ENCODE data around the gene KREMEN1. TPM values are rescaled to one million over a fixed set of nuclear protein-coding genes. Genes with fewer than 3 reads are reported as not detected.

KREMEN1 gene
- total RNA-seq, 1 donor from 2014 or later, result 10.7 TPM

GRCh38 chr22:29093030-29093429 is 20.2 kb downstream of the KREMEN1 start:
- Histone ChIP-seq H3K27ac (no peak overlapping the region), H3K4me1 (peaks cover 0 to 4% of the 10 kb centered on the region in 2 donors), H3K9me3 (no peaks in the 10 kb centered on the region), H3K27me3 (no peaks in the 10 kb centered on the region), H3K4me3 (no peak overlapping the region), H3K36me3 (peaks cover 0 to 6% of the 10 kb centered on the region in 2 donors)
- intact Hi-C loops (cut with DNase I), result no loop called here
- TF ChIP-seq CTCF (IDR thresholded peaks at IDR 0.05), result no peak
- DNase-seq (ENCODE audit: low spot score in 2 of 2), result no peak

- no peak for DNase-seq (ENCODE audit: low spot score in 2 of 2)
- H3K27ac ChIP-seq, result peak overlapping the region in 1 of 2 donors; percentile 58
- intact Hi-C loops (cut with DNase I), result no loop called here
Observed at GRCh38 chr22:29093501-29094300, 20.9 kb downstream of the KREMEN1 start.

GRCh38 chr22:29095459-29095858 is 22.6 kb downstream of the KREMEN1 start:
- Histone ChIP-seq H3K4me3 (no peak overlapping the region), H3K4me1 (peaks cover 0 to 4% of the 10 kb centered on the region in 2 donors), H3K27ac (no peak overlapping the region), H3K27me3 (no peaks in the 10 kb centered on the region), H3K36me3 (peaks cover 0 to 14% of the 10 kb centered on the region in 2 donors), H3K9me3 (no peaks in the 10 kb centered on the region)
- intact Hi-C loops (cut with DNase I), result no loop called here
- DNase-seq (ENCODE audit: low spot score in 2 of 2), result no peak
- no peak for TF ChIP-seq CTCF (IDR thresholded peaks at IDR 0.05)

More at GRCh38 chr22:29093501-29094300, 20.9 kb downstream of the KREMEN1 start:
- Histone ChIP-seq H3K9me3 (no peaks in the 10 kb centered on the region), H3K36me3 (peaks cover 0 to 6% of the 10 kb centered on the region in 2 donors), H3K4me1 (peaks cover 0 to 4% of the 10 kb centered on the region in 2 donors), H3K27me3 (no peaks in the 10 kb centered on the region), H3K4me3 (no peak overlapping the region)
- no peak for TF ChIP-seq CTCF (IDR thresholded peaks at IDR 0.05)

GRCh38 chr22:29096736-29097669 is 24.2 kb downstream of the KREMEN1 start:
- no peaks in the 10 kb centered on the region for H3K27me3 ChIP-seq
- no peaks in the 10 kb centered on the region for H3K9me3 ChIP-seq
- no peak for TF ChIP-seq CTCF (IDR thresholded peaks at IDR 0.05)
- H3K4me1 ChIP-seq, result peaks cover 0 to 4% of the 10 kb centered on the region in 2 donors
- H3K36me3 ChIP-seq, result peaks cover 0 to 18% of the 10 kb centered on the region in 2 donors
- H3K4me3 ChIP-seq, result no peak overlapping the region
- DNase-seq (ENCODE audit: low spot score in 2 of 2), result no peak
- no peak overlapping the region for H3K27ac ChIP-seq
- intact Hi-C loops (cut with DNase I), result no loop called here

GRCh38 chr22:29098296-29098695 is 25.5 kb downstream of the KREMEN1 start:
- Histone ChIP-seq H3K27ac (no peak overlapping the region), H3K9me3 (no peaks in the 10 kb centered on the region), H3K4me1 (peaks cover 0 to 4% of the 10 kb centered on the region in 2 donors), H3K36me3 (peaks cover 0 to 18% of the 10 kb centered on the region in 2 donors), H3K27me3 (no peaks in the 10 kb centered on the region), H3K4me3 (no peak overlapping the region)
- no peak for TF ChIP-seq CTCF (IDR thresholded peaks at IDR 0.05)
- DNase-seq (ENCODE audit: low spot score in 2 of 2), result no peak
- intact Hi-C loops (cut with DNase I), result no loop called here

All from ascending aorta (tissue), 2 donors.